GM12878 (cell line): Measurements from ENCODE around the gene ELL. TPM values are rescaled to one million over a fixed set of nuclear protein-coding genes. Genes with fewer than 3 reads are reported as not detected.
A peak's percentile ranks its signal among the peaks of the same experiment; 100 is the strongest.

Source experiments
- ASH2L ChIP-seq: fragments of 300-600, 200-600 bp; sonication (generic); IDR thresholded peaks from 2 replicates; pipeline ENCODE4 v1.6.1; 2017; ENCODE audit warnings: low read depth, mild to moderate bottlenecking, borderline replicate concordance
- CEBPZ ChIP-seq: fragments of 150-350 bp; IDR thresholded peaks from 2 replicates; pipeline ENCODE4 v1.6.1; 2016; ENCODE audit warnings: low read depth, low read length
- CHD1 ChIP-seq: IDR thresholded peaks from 2 replicates; pipeline ENCODE4 v1.6.1; 2012; ENCODE audit warnings: low read depth, low read length, improper control_type of control experiment
- GATAD2B ChIP-seq: fragments of 450-650 bp; conservative IDR thresholded peaks from 2 replicates; pipeline ENCODE4 v1.6.1; 2017; ENCODE audit warnings: low read depth, mild to moderate bottlenecking, moderate library complexity
- HDAC6 ChIP-seq: fragments of 200-600 bp; sonication (generic); IDR thresholded peaks from one replicate; pipeline ENCODE4 v1.8.0; 2017; ENCODE audit warnings: antibody characterized with exemption; ENCODE audit not compliant: unreplicated experiment
- HDGF ChIP-seq: fragments of 450-650 bp; IDR thresholded peaks from 2 replicates; pipeline ENCODE4 v1.6.1; 2016; ENCODE audit warnings: antibody characterized with exemption
- IKZF2 ChIP-seq, 2 experiments: fragments of 450-650 bp; IDR thresholded peaks; 2 replicates each; pipeline ENCODE4 v1.6.1; 2017; ENCODE audit warnings: mild to moderate bottlenecking in 2 of 2, moderate library complexity in 2 of 2
- MEF2B ChIP-seq: fragments of 450-650 bp; IDR thresholded peaks from 2 replicates; pipeline ENCODE4 v1.6.1; 2018; ENCODE audit warnings: mild to moderate bottlenecking, moderate library complexity; ENCODE audit not compliant: partially characterized antibody, poor library complexity, severe bottlenecking
- MXI1 ChIP-seq: fragments of 150-350 bp; IDR thresholded peaks from 2 replicates; pipeline ENCODE4 v1.6.1; 2011; ENCODE audit warnings: low read depth, mild to moderate bottlenecking, inconsistent platforms, low read length, improper control_type of control experiment
- NBN ChIP-seq: fragments of 450-650 bp; IDR thresholded peaks from 2 replicates; pipeline ENCODE4 v1.6.1; 2016
- NKRF ChIP-seq: fragments of 450-650 bp; conservative IDR thresholded peaks from 2 replicates; pipeline ENCODE4 v1.6.1; 2017; ENCODE audit warnings: mild to moderate bottlenecking, moderate library complexity
- NR2C1 ChIP-seq: fragments of 450-650 bp; IDR thresholded peaks from 2 replicates; pipeline ENCODE4 v1.6.1; 2017; ENCODE audit warnings: antibody characterized with exemption, mild to moderate bottlenecking, moderate library complexity
- NRF1 ChIP-seq: conservative IDR thresholded peaks from 2 replicates; pipeline ENCODE4 v1.6.1; 2011; ENCODE audit warnings: mild to moderate bottlenecking, low read depth, low read length, improper control_type of control experiment
- RELA ChIP-seq: fragments of 450-650 bp; IDR thresholded peaks from 2 replicates; pipeline ENCODE4 v1.8.0; 2014; ENCODE audit warnings: borderline replicate concordance; ENCODE audit not compliant: partially characterized antibody
- RUNX3 ChIP-seq: IDR thresholded peaks from 2 replicates; pipeline ENCODE4 v1.6.1; 2012; ENCODE audit warnings: low read length, inconsistent platforms
- SIN3A ChIP-seq: IDR thresholded peaks from 2 replicates; pipeline ENCODE4 v1.6.1; 2012; ENCODE audit warnings: low read depth, low read length, improper control_type of control experiment
- SKIL ChIP-seq: fragments of 450-650 bp; IDR thresholded peaks from 2 replicates; pipeline ENCODE4 v1.6.1; 2017; ENCODE audit warnings: mild to moderate bottlenecking, low read depth, inconsistent platforms; ENCODE audit not compliant: poor library complexity, severe bottlenecking
- TARDBP ChIP-seq: IDR thresholded peaks from 2 replicates; pipeline ENCODE4 v1.6.1; 2016; ENCODE audit warnings: borderline replicate concordance
- WRNIP1 ChIP-seq: IDR thresholded peaks from 2 replicates; pipeline ENCODE4 v1.6.1; 2011; ENCODE audit warnings: low read depth, low read length, improper control_type of control experiment, borderline replicate concordance
- ZNF24 ChIP-seq: fragments of 450-650 bp; IDR thresholded peaks from 2 replicates; pipeline ENCODE4 v1.6.1; 2017; ENCODE audit warnings: antibody characterized with exemption, mild to moderate bottlenecking
- polyA plus RNA-seq, 11 experiments: library from polyadenylated mRNA; depleted of rRNA in 4 of 11; unstranded in 6 of 11; stranded (reverse) in 5 of 11; fragments of >200 nt; fragmentation: Nextera tagmentation in 4 of 11; fragmentation: Illumina TruSeq in 1 of 11; extraction: Ambion mirVana in 4 of 11; extraction: Trizol in 1 of 11; gene quantifications; 1 replicate in 1 of 11; 2 replicates in 10 of 11; pipeline versions ENCODE4 v1.2.1 to v1.2.3, GENCODE V29; 2011 to 2016; ENCODE audit warnings: inconsistent platforms in 2 of 11, missing spikeins in 2 of 11, low read depth in 1 of 11
- total RNA-seq, 4 experiments: library from RNA; depleted of rRNA in 3 of 4; stranded (reverse); fragments of >200 nt in 3 of 4; fragmentation: Illumina TruSeq in 1 of 4; extraction: Trizol in 1 of 4; gene quantifications; 2 replicates each; pipeline versions ENCODE4 v1.2.1 to v1.2.3, GENCODE V29; 2013 to 2021

Gene ELL
- total and polyA plus RNA-seq, 10 of the 15 experiments (the other 5 are each of a cell fraction or from before 2014, with no cell fraction given) = 0.91 to 25.0 (median 9.1) TPM

- TF ChIP-seq CEBPZ = no peak
- TF ChIP-seq SKIL = no peak
- no peak for TF ChIP-seq HDAC6
- peak; percentile 23; the same call in 1 of the 2 replicates for TF ChIP-seq HDGF
- peak; percentile 64; the same call in 1 of the 2 replicates for TF ChIP-seq NKRF
- TF ChIP-seq NBN = no peak
- TF ChIP-seq RELA = peak; percentile 6
- TF ChIP-seq ZNF24 = no peak
- no peak; a peak in 1 of 4 replicates for TF ChIP-seq IKZF2 (IDR thresholded peaks at IDR 0.05)
- TF ChIP-seq ASH2L = no peak
- peak; percentile 60; the same call in 1 of the 2 replicates for TF ChIP-seq GATAD2B
- TF ChIP-seq SIN3A = peak; percentile 59; the same call in 1 of the 2 replicates
- TF ChIP-seq CHD1 = no peak
- peak; percentile 80 for TF ChIP-seq RUNX3
- no peak for TF ChIP-seq NRF1
- peak; percentile 77 for TF ChIP-seq MEF2B
- no peak for TF ChIP-seq WRNIP1
- peak; percentile 78 for TF ChIP-seq MXI1
- no peak for TF ChIP-seq TARDBP
- no peak for TF ChIP-seq NR2C1
Measured at GRCh38 chr19:18428787-18429674, 92.8 kb downstream of the ELL start (continued).
